Panc1 (cell line): Measurements from ENCODE around the gene BABAM2. TPM values are rescaled to one million over a fixed set of nuclear protein-coding genes. Genes with fewer than 3 reads are reported as not detected.
A peak's percentile ranks its signal among the peaks of the same experiment; 100 is the strongest.

ENCODE experiments used
- ATAC-seq: fragments of 200-7000 bp; cut with Tn5 transposase; 2 replicates; pipeline ENCODE4 v1.9.1; 2020; ENCODE audit warnings: mild to moderate bottlenecking, moderate library complexity
- BruUV-seq: library from RNA; stranded (reverse); fragments of 400-500 nt; replicated peaks from 2 replicates; lab custom pipeline; 2021; lab: Mats Ljungman, UMichigan
- CTCF ChIA-PET: fragments of 300-600 bp; sonication (Branson Sonifier 250); formaldehyde crosslinking; loops from one replicate; lab custom pipeline; 2022; ENCODE audit warnings: antibody characterized with exemption; lab: Charles Lee
- POLR2A ChIA-PET: fragments of 300-600 bp; sonication (Branson Sonifier 250); formaldehyde crosslinking; loops from one replicate; lab custom pipeline; 2022; ENCODE audit warnings: antibody characterized with exemption; lab: Charles Lee
- DNase-seq: peaks from one replicate; pipeline ENCODE4 v3.0.0-alpha.2; 2010; ENCODE audit warnings: low read depth, low spot score
- H3K27ac ChIP-seq: 2 replicates; pipeline ENCODE4 v1.5.1; 2011; ENCODE audit warnings: mild to moderate bottlenecking, low read length, inconsistent platforms
- H3K27me3 ChIP-seq: fragments of 200-500 bp; sonication (Bioruptor generic); 2 replicates; pipeline ENCODE4 v1.6.0; 2014; ENCODE audit warnings: low read length, inconsistent platforms; ENCODE audit not compliant: control insufficient read depth, insufficient read depth
- H3K36me3 ChIP-seq: fragments of 200-500 bp; sonication (Bioruptor generic); 2 replicates; pipeline ENCODE4 v1.5.1; 2014; ENCODE audit warnings: inconsistent platforms, mild to moderate bottlenecking, low read length, moderate library complexity; ENCODE audit not compliant: control insufficient read depth, insufficient read depth
- H3K4me1 ChIP-seq: 2 replicates; pipeline ENCODE4 v1.5.1; 2011; ENCODE audit warnings: inconsistent platforms, mild to moderate bottlenecking, low read length, moderate library complexity; ENCODE audit not compliant: control insufficient read depth, insufficient read depth
- H3K4me3 ChIP-seq, 2 experiments: 2 replicates each; pipeline ENCODE4 v1.5.1; 2011 to 2012; ENCODE audit warnings: low read depth in 2 of 2, low read length in 2 of 2, mild to moderate bottlenecking in 2 of 2, inconsistent platforms in 1 of 2, moderate library complexity in 1 of 2
- H3K9me3 ChIP-seq: fragments of 200-500 bp; sonication (Bioruptor generic); 2 replicates; pipeline ENCODE4 v1.5.1; 2014; ENCODE audit warnings: low read depth, mild to moderate bottlenecking, inconsistent platforms, low read length, moderate library complexity; ENCODE audit not compliant: control insufficient read depth, insufficient read depth
- CTCF ChIP-seq: fragments of 450-650 bp; IDR thresholded peaks from 2 replicates; pipeline ENCODE4 v1.5.1; 2017; ENCODE audit warnings: mild to moderate bottlenecking
- POLR2AphosphoS5 ChIP-seq: IDR thresholded peaks from 2 replicates; pipeline ENCODE4 v1.6.1; 2012; ENCODE audit warnings: mild to moderate bottlenecking, low read depth, low read length, moderate library complexity
- REST ChIP-seq, 2 experiments: IDR thresholded peaks; 2 replicates each; pipeline ENCODE4 v1.6.1; 2011 to 2012; ENCODE audit warnings: low read depth in 2 of 2, control low read depth in 1 of 2, low read length in 1 of 2, mild to moderate bottlenecking in 1 of 2, moderate library complexity in 1 of 2; ENCODE audit not compliant: insufficient read depth in 1 of 2
- SIN3A ChIP-seq: IDR thresholded peaks from 2 replicates; pipeline ENCODE4 v1.6.1; 2012; ENCODE audit warnings: low read depth, mild to moderate bottlenecking, low read length, moderate library complexity, borderline replicate concordance; ENCODE audit not compliant: insufficient read depth
- TCF7L2 ChIP-seq: IDR thresholded peaks from 2 replicates; pipeline ENCODE4 v1.6.1; 2011; ENCODE audit warnings: mild to moderate bottlenecking, low read depth, low read length, inconsistent platforms
- in situ Hi-C: cut with HindIII; loops from 2 replicates; pipeline ENCODE4 v1.10.0; 2016; ENCODE audit warnings: low sequenced_read_pairs, low pct_unique_long_range_greater_than_20kb
- intact Hi-C: fragments of 100-400 bp; cut with micrococcal nuclease; formaldehyde crosslinking; loops from one replicate; pipeline ENCODE4 v1.10.0; 2022; ENCODE audit not compliant: unreplicated experiment
- total RNA-seq: library from RNA; stranded (reverse); gene quantifications from one replicate; pipeline ENCODE4 v1.2.1, GENCODE V29; 2021; ENCODE audit not compliant: unreplicated experiment

The BABAM2 gene
- total RNA-seq, 1 experiment from 2014 or later, result 31.2 TPM

GRCh38 chr2:28055325-28055970 is 164.9 kb downstream of the BABAM2 start:
- in situ Hi-C loops, result no loop called here
- no peaks in the 10 kb centered on the region for H3K27me3 ChIP-seq
- BruUV-seq, result TSS peak; percentile 29

GRCh38 chr2:28058791-28059190 is 168.3 kb downstream of the BABAM2 start:
- ChIA-PET POLR2A (no interaction called here), CTCF (no interaction called here)
- no peaks in the 10 kb centered on the region for H3K36me3 ChIP-seq
- H3K27me3 ChIP-seq, result no peaks in the 10 kb centered on the region
- no peak overlapping the region for H3K27ac ChIP-seq
- ATAC-seq (no peak), DNase-seq (no peak)
- in situ Hi-C loops, result no loop called here
- no peak overlapping the region for H3K4me3 ChIP-seq
- no peak for TF ChIP-seq CTCF
- TF ChIP-seq REST (IDR thresholded peaks at IDR 0.05; ENCODE audit: insufficient read depth in 1 of 2, low read depth in 2 of 2, low read length in 1 of 2), result no peak
- TF ChIP-seq POLR2AphosphoS5, result no peak
- TF ChIP-seq TCF7L2, result no peak
- no peak for TF ChIP-seq SIN3A
- no TSS peak for BruUV-seq
- no peaks in the 10 kb centered on the region for H3K4me1 ChIP-seq
- intact Hi-C loops, result no loop called here
- H3K9me3 ChIP-seq, result no peaks in the 10 kb centered on the region

More at GRCh38 chr2:28055325-28055970, 164.9 kb downstream of the BABAM2 start:
- Histone ChIP-seq H3K4me3 (no peak overlapping the region), H3K27ac (no peak overlapping the region), H3K9me3 (no peaks in the 10 kb centered on the region), H3K4me1 (no peaks in the 10 kb centered on the region), H3K36me3 (no peaks in the 10 kb centered on the region)
- ChIA-PET POLR2A (no interaction called here), CTCF (no interaction called here)
- TF ChIP-seq TCF7L2 (no peak), POLR2AphosphoS5 (no peak), REST (IDR thresholded peaks at IDR 0.05; ENCODE audit: insufficient read depth in 1 of 2, low read depth in 2 of 2, low read length in 1 of 2) (no peak), SIN3A (no peak), CTCF (no peak)
- DNase-seq, result peak; percentile 8
- intact Hi-C loops, result no loop called here
- ATAC-seq, result no peak
